K562 (cell line): ENCODE data around the gene TTC27. TPM values are rescaled to one million over a fixed set of nuclear protein-coding genes. Genes with fewer than 3 reads are reported as not detected.

Source experiments
- ATAC-seq: fragments of 200-7000 bp; cut with Tn5 transposase; 3 replicates; pipeline ENCODE4 v1.9.1; 2020; ENCODE audit warnings: moderate library complexity
- BruUV-seq: library from RNA; stranded (reverse); fragments of 400-500 nt; replicated peaks from 2 replicates; lab custom pipeline; 2021; lab: Mats Ljungman, UMichigan
- CTCF ChIA-PET: fragments of 300-600 bp; formaldehyde crosslinking; extraction: SDS; loops from one replicate; lab custom pipeline; 2021; ENCODE audit warnings: low intra/inter-chr PET ratio; lab: Yijun Ruan, JAX
- POLR2A ChIA-PET: fragments of 300-600, 350-650 bp; sonication (Branson Sonifier 250); formaldehyde crosslinking; extraction: SDS; loops from one replicate; lab custom pipeline; 2021; ENCODE audit warnings: antibody characterized with exemption, inconsistent platforms; lab: Yijun Ruan, JAX
- DNase-seq, 4 experiments: peaks; one replicate each; pipeline versions ENCODE4 v3.0.0 to v3.0.0-alpha.2; 2011 to 2018; ENCODE audit warnings: low spot score in 3 of 4, mixed read lengths in 3 of 4; ENCODE audit errors: extremely low read depth in 1 of 4
- FAIRE-seq: peaks from 2 replicates; lab custom pipeline; 2011; peaks lifted over from hg19 to GRCh38; lab: Jason Lieb, UNC
- H2AFZ ChIP-seq: 2 replicates; pipeline ENCODE4 v1.6.0; 2011; ENCODE audit warnings: low read depth, low read length, control low read depth, inconsistent platforms
- H3K27ac ChIP-seq: fragments of 200-600 bp; 3 replicates; pipeline ENCODE4 v1.8.0; 2011; ENCODE audit warnings: low read depth, mild to moderate bottlenecking, control low read depth, inconsistent platforms, low read length, moderate library complexity, mixed read lengths; ENCODE audit errors: extremely low read depth
- H3K27me3 ChIP-seq, 2 experiments: fragments of 300-600 bp in 1 of 2; 2 replicates in 1 of 2; 3 replicates in 1 of 2; pipeline versions ENCODE4 v1.6.0 to v1.8.0; 2011; ENCODE audit warnings: inconsistent platforms in 2 of 2, low read length in 2 of 2, mild to moderate bottlenecking in 1 of 2, mixed read lengths in 1 of 2, moderate library complexity in 1 of 2; ENCODE audit not compliant: control insufficient read depth in 2 of 2, insufficient read depth in 2 of 2
- H3K36me3 ChIP-seq: fragments of 300-600 bp; 3 replicates; pipeline ENCODE4 v1.8.0; 2011; ENCODE audit warnings: mild to moderate bottlenecking, low read length, inconsistent platforms; ENCODE audit not compliant: control insufficient read depth, insufficient read depth
- H3K4me1 ChIP-seq, 2 experiments: fragments of 200-600 bp in 1 of 2; replicated peaks in 1 of 2; 2 replicates in 1 of 2; 3 replicates in 1 of 2; pipeline versions ENCODE4 v1.5.1 to v1.8.0; 2011; ENCODE audit warnings: inconsistent platforms in 2 of 2, low read length in 2 of 2, mild to moderate bottlenecking in 1 of 2, mixed read lengths in 1 of 2, moderate library complexity in 1 of 2; ENCODE audit not compliant: control insufficient read depth in 2 of 2, insufficient read depth in 2 of 2
- H3K4me2 ChIP-seq: 2 replicates; pipeline ENCODE4 v1.6.1; 2011; ENCODE audit warnings: low read length, control low read depth, inconsistent platforms, mixed read lengths; ENCODE audit not compliant: insufficient read depth
- H3K4me3 ChIP-seq: fragments of 200-600 bp; sonication (generic), shearing (Covaris generic); 2 replicates; pipeline ENCODE4 v1.5.1; 2016; ENCODE audit warnings: control low read depth, inconsistent platforms
- H3K79me2 ChIP-seq: fragments of 200-600 bp; 3 replicates; pipeline ENCODE4 v1.8.0; 2011; ENCODE audit warnings: low read length, inconsistent platforms; ENCODE audit not compliant: control insufficient read depth, insufficient read depth
- H3K9ac ChIP-seq, 2 experiments: 2 replicates each; pipeline versions ENCODE4 v1.6.0 to v1.6.1; 2011; ENCODE audit warnings: low read depth in 2 of 2, low read length in 2 of 2, control low read depth in 1 of 2, inconsistent platforms in 1 of 2, mild to moderate bottlenecking in 1 of 2, mixed read lengths in 1 of 2; ENCODE audit not compliant: insufficient read depth in 1 of 2
- H3K9me1 ChIP-seq: one replicate; pipeline ENCODE4 v1.6.0; 2011; ENCODE audit warnings: inconsistent platforms, mild to moderate bottlenecking, low read length, moderate library complexity; ENCODE audit not compliant: control insufficient read depth, insufficient read depth
- H3K9me3 ChIP-seq: replicated peaks from 2 replicates; pipeline ENCODE4 v1.5.1; 2011; ENCODE audit warnings: low read depth, low read length, inconsistent platforms; ENCODE audit not compliant: control insufficient read depth, insufficient read depth
- H4K20me1 ChIP-seq: replicated peaks from 2 replicates; pipeline ENCODE4 v1.6.1; 2011; ENCODE audit warnings: low read length, inconsistent platforms, mixed read lengths; ENCODE audit not compliant: control insufficient read depth, insufficient read depth
- CBFA2T2 ChIP-seq: fragments of 450-650 bp; conservative IDR thresholded peaks from 2 replicates; pipeline ENCODE4 v1.6.1; 2017; ENCODE audit warnings: mild to moderate bottlenecking
- CTBP1 ChIP-seq: fragments of 450-650 bp; IDR thresholded peaks from 2 replicates; pipeline ENCODE4 v1.6.1; 2016; ENCODE audit warnings: borderline replicate concordance
- CXXC5 ChIP-seq: fragments of 250-450 bp; sonication (Bioruptor Pico); IDR thresholded peaks from 2 replicates; pipeline ENCODE4 v1.8.0; 2022; ENCODE audit warnings: inconsistent platforms, mild to moderate bottlenecking, moderate library complexity
- EP300 ChIP-seq: IDR thresholded peaks from 2 replicates; pipeline ENCODE4 v1.6.1; 2012; ENCODE audit warnings: low read length, improper control_type of control experiment
- FOSL1 ChIP-seq: fragments of 200-800 bp; sonication (Bioruptor generic); conservative IDR thresholded peaks from 2 replicates; pipeline ENCODE4 v1.6.1; 2016; ENCODE audit warnings: missing genetic modification characterization, missing compliant biosample characterization
- FOXA3 ChIP-seq, 2 experiments: fragments of 450-650 bp in 1 of 2; sonication (generic) in 1 of 2; formaldehyde crosslinking; IDR thresholded peaks in 1 of 2; conservative IDR thresholded peaks in 1 of 2; 2 replicates each; pipeline versions ENCODE4 v1.4.0 to v1.8.0; 2020 to 2022; ENCODE audit warnings: mild to moderate bottlenecking in 2 of 2, missing genetic modification reagents in 1 of 2
- FOXJ2 ChIP-seq: fragments of 200-800 bp; sonication (Bioruptor generic); IDR thresholded peaks from 2 replicates; pipeline ENCODE4 v1.6.1; 2016; ENCODE audit warnings: missing genetic modification characterization, missing compliant biosample characterization
- HDAC1 ChIP-seq, 2 experiments: fragments of 450-650 bp; IDR thresholded peaks; 2 replicates each; pipeline ENCODE4 v1.6.1; 2016 to 2017; ENCODE audit warnings: inconsistent platforms in 1 of 2, mild to moderate bottlenecking in 1 of 2, moderate library complexity in 1 of 2
- HEY1 ChIP-seq: fragments of 250-450 bp; sonication (Bioruptor Pico); IDR thresholded peaks from 2 replicates; pipeline ENCODE4 v1.5.0; 2020; ENCODE audit warnings: mild to moderate bottlenecking, moderate library complexity, borderline replicate concordance
- KLF16 ChIP-seq: IDR thresholded peaks from 2 replicates; pipeline ENCODE4 v1.6.1; 2016; ENCODE audit warnings: antibody characterized with exemption
- MTA2 ChIP-seq: fragments of 450-650 bp; IDR thresholded peaks from 2 replicates; pipeline ENCODE4 v1.6.1; 2016; ENCODE audit warnings: low read depth
- MTA3 ChIP-seq: fragments of 450-650 bp; formaldehyde crosslinking; IDR thresholded peaks from 2 replicates; pipeline ENCODE4 v1.6.1; 2017; ENCODE audit warnings: mild to moderate bottlenecking, borderline replicate concordance
- NELFE ChIP-seq: IDR thresholded peaks from 2 replicates; pipeline ENCODE4 v1.6.1; 2011; ENCODE audit warnings: mild to moderate bottlenecking; ENCODE audit not compliant: insufficient read depth, insufficient read length
- NFXL1 ChIP-seq: fragments of 450-650 bp; formaldehyde crosslinking; IDR thresholded peaks from 2 replicates; pipeline ENCODE4 v1.4.0; 2021; ENCODE audit warnings: mild to moderate bottlenecking
- NRF1 ChIP-seq, 2 experiments: fragments of 450-650 bp; IDR thresholded peaks in 1 of 2; conservative IDR thresholded peaks in 1 of 2; 2 replicates each; pipeline ENCODE4 v1.6.1; 2014; ENCODE audit warnings: mild to moderate bottlenecking in 2 of 2
- PML ChIP-seq: IDR thresholded peaks from 2 replicates; pipeline ENCODE4 v1.6.1; 2012; ENCODE audit warnings: low read length, inconsistent platforms
- SMARCA4 ChIP-seq: fragments of 450-650 bp; IDR thresholded peaks from 2 replicates; pipeline ENCODE4 v1.6.1; 2016
- SMARCE1 ChIP-seq: fragments of 450-650 bp; IDR thresholded peaks from 2 replicates; pipeline ENCODE4 v1.7.1; 2016; ENCODE audit warnings: mild to moderate bottlenecking
- TAF1 ChIP-seq: IDR thresholded peaks from 2 replicates; pipeline ENCODE4 v1.6.1; 2011; ENCODE audit warnings: mild to moderate bottlenecking, low read length, moderate library complexity; ENCODE audit not compliant: insufficient read depth, control insufficient read depth, severe bottlenecking; ENCODE audit errors: extremely low read depth
- TCF3 ChIP-seq: sonication (generic); formaldehyde crosslinking; IDR thresholded peaks from 2 replicates; pipeline ENCODE4 v1.4.0; 2020; ENCODE audit warnings: mild to moderate bottlenecking, missing genetic modification reagents
- TEAD1 ChIP-seq, 2 experiments: fragments of 450-650 bp in 1 of 2; sonication (generic) in 1 of 2; formaldehyde crosslinking; IDR thresholded peaks; 2 replicates each; pipeline versions ENCODE4 v1.4.0 to v1.8.0; 2020 to 2022; ENCODE audit warnings: mild to moderate bottlenecking in 2 of 2, missing genetic modification reagents in 1 of 2
- ZNF165 ChIP-seq: fragments of 250-450 bp; sonication (Bioruptor Pico); IDR thresholded peaks from 2 replicates; pipeline ENCODE4 v1.4.0; 2020; ENCODE audit warnings: borderline replicate concordance
- ZNF280A ChIP-seq: fragments of 450-650 bp; IDR thresholded peaks from 2 replicates; pipeline ENCODE4 v1.6.1; 2018; ENCODE audit warnings: mild to moderate bottlenecking, low read depth; ENCODE audit not compliant: partially characterized antibody
- ZNF445 ChIP-seq: fragments of 250-450 bp; sonication (Bioruptor Pico); IDR thresholded peaks from 2 replicates; pipeline ENCODE4 v1.4.0; 2020; ENCODE audit warnings: low read depth, mild to moderate bottlenecking, moderate library complexity
- WGBS: fragments of 100-300 bp; shearing (Covaris generic); methylation state at CpG from one replicate; pipeline ENCODE4 v1.1.6; 2016; ENCODE audit warnings: low coverage, mixed read lengths; ENCODE audit not compliant: insufficient coverage; ENCODE audit errors: missing lambda C conversion rate; 5-methylcytosine and 5-hydroxymethylcytosine counted together
- in situ Hi-C: fragments of 300-500 bp; cut with MboI; formaldehyde crosslinking; loops from 4 replicates; pipeline ENCODE4 v1.15.0; 2018; ENCODE audit warnings: inconsistent platforms, mixed read lengths
- intact Hi-C: fragments of 100-400 bp; cut with micrococcal nuclease; formaldehyde crosslinking; loops from 2 replicates; pipeline ENCODE4 v1.14.2; 2022
- polyA plus RNA-seq, 8 experiments: library from polyadenylated mRNA; depleted of rRNA in 4 of 8; stranded (reverse) in 5 of 8; unstranded in 3 of 8; fragments of >200 nt; fragmentation: Nextera tagmentation in 2 of 8; fragmentation: Illumina TruSeq in 1 of 8; extraction: Ambion mirVana in 2 of 8; extraction: Trizol in 1 of 8; gene quantifications; 2 replicates each; pipeline versions ENCODE4 v1.2.1 to v1.2.3, GENCODE V29; 2011 to 2014; ENCODE audit warnings: inconsistent platforms in 1 of 8, missing spikeins in 1 of 8
- total RNA-seq, 7 experiments: library from RNA; depleted of rRNA in 6 of 7; stranded (reverse); fragments of >200 nt in 6 of 7; fragmentation: Illumina TruSeq in 2 of 7; extraction: Trizol in 2 of 7; gene quantifications; 2 replicates each; pipeline versions ENCODE4 v1.2.1 to v1.2.3, GENCODE V29; 2011 to 2021; ENCODE audit warnings: low replicate concordance in 1 of 7

Gene TTC27
- total and polyA plus RNA-seq, 9 of the 15 experiments (the other 6 are each of a cell fraction or from before 2014, with no cell fraction given): 44.3 to 93.4 (median 57.3) TPM

- Histone ChIP-seq H2AFZ (peak overlapping the region; percentile 53; the same call in 1 of the 2 replicates), H3K9ac (0 out of 4 replicates have a peak overlapping the region, but pooled peaks of 1 of the 2 experiments have one; percentile 1), H3K9me1 (no peaks in the 10 kb centered on the region), H3K27ac (no peak overlapping the region), H3K4me2 (peak overlapping the region; percentile 44), H4K20me1 (0 out of 2 replicates have a peak, but pooled peaks cover 4% of the 10 kb centered on the region), H3K4me3 (no peak overlapping the region), H3K79me2 (no peaks in the 10 kb centered on the region), H3K27me3 (no peaks in the 10 kb centered on the region; a peak in 1 of 5 replicates), H3K4me1 (peaks cover 8 to 22% of the 10 kb centered on the region in 2 experiments; a peak in 4 of 5 replicates), H3K36me3 (no peaks in the 10 kb centered on the region), H3K9me3 (no peaks in the 10 kb centered on the region)
- CTCF ChIA-PET: no interaction called here
- BruUV-seq: no TSS peak
- intact Hi-C loops (no loop called here), in situ Hi-C loops (no loop called here)
- whole genome bisulfite sequencing: 6% methylated on average over 5 of the region's 5 CpGs
- ATAC-seq (peak; percentile 32; the same call in 2 of the 3 replicates), FAIRE-seq (peak; percentile 51), DNase-seq (peak in 1 of 4 experiments; percentile 42)
- POLR2A ChIA-PET: no interaction called here
- TF ChIP-seq ZNF165 (CRISPR knock-in tag) (no peak), ZNF445 (no peak), TAF1 (no peak), HDAC1 (IDR thresholded peaks at IDR 0.05) (0 out of 4 replicates have a peak, but pooled peaks of 1 of the 2 experiments have one; percentile 16), ZNF280A (no peak), MTA2 (peak; percentile 55; the same call in 1 of the 2 replicates), HEY1 (CRISPR knock-in tag) (peak; percentile 81; the same call in 1 of the 2 replicates), NELFE (no peak), TEAD1 (CRISPR knock-in tag; IDR thresholded peaks at IDR 0.05) (0 out of 4 replicates have a peak, but pooled peaks of 1 of the 2 experiments have one; percentile 31), MTA3 (peak; percentile 54; the same call in 1 of the 2 replicates), FOSL1 (tag) (0 out of 2 replicates have a peak, but pooled peaks have one; percentile 33), CTBP1 (peak; percentile 88), EP300 (peak; percentile 18; the same call in 1 of the 2 replicates), SMARCA4 (peak; percentile 65), SMARCE1 (peak; percentile 78; the same call in 1 of the 2 replicates), KLF16 (peak; percentile 71), FOXA3 (CRISPR knock-in tag; conservative IDR thresholded peaks at IDR 0.05 in 1 of 2, IDR thresholded peaks at IDR 0.05 in 1 of 2) (peak in 1 of 2 experiments; percentile 83; a peak in 2 of 4 replicates), CBFA2T2 (peak; percentile 54; the same call in 1 of the 2 replicates), TCF3 (CRISPR knock-in tag) (peak; percentile 65), NRF1 (conservative IDR thresholded peaks at IDR 0.05 in 1 of 2, IDR thresholded peaks at IDR 0.05 in 1 of 2) (peak; percentile 38 to 46; a peak in 2 of 4 replicates), CXXC5 (CRISPR knock-in tag) (0 out of 2 replicates have a peak, but pooled peaks have one; percentile 26), PML (peak; percentile 70; the same call in 1 of the 2 replicates), NFXL1 (CRISPR knock-in tag) (no peak), FOXJ2 (tag) (peak; percentile 65; the same call in 1 of the 2 replicates)
Measured at GRCh38 chr2:32836933-32837332, 209.1 kb downstream of the TTC27 start.
